Choroid plexus epithelial cell (primary cell): ENCODE results near the gene DNAH3.

ENCODE experiments used
- DNase-seq: peaks from one replicate; pipeline ENCODE4 v3.0.0-alpha.2; 2010; ENCODE audit warnings: low read depth
- H3K4me3 ChIP-seq: 2 replicates; pipeline ENCODE4 v1.5.1; 2011; ENCODE audit warnings: low read depth, mild to moderate bottlenecking, control low read depth, low read length, moderate library complexity
- TF ChIP-seq, protein P1 (sequence below): conservative IDR thresholded peaks from 2 replicates; pipeline ENCODE4 v1.5.1; 2011; ENCODE audit warnings: low read depth, mild to moderate bottlenecking, control low read depth, inconsistent platforms, low read length, moderate library complexity

DNAH3 gene

DNA sequence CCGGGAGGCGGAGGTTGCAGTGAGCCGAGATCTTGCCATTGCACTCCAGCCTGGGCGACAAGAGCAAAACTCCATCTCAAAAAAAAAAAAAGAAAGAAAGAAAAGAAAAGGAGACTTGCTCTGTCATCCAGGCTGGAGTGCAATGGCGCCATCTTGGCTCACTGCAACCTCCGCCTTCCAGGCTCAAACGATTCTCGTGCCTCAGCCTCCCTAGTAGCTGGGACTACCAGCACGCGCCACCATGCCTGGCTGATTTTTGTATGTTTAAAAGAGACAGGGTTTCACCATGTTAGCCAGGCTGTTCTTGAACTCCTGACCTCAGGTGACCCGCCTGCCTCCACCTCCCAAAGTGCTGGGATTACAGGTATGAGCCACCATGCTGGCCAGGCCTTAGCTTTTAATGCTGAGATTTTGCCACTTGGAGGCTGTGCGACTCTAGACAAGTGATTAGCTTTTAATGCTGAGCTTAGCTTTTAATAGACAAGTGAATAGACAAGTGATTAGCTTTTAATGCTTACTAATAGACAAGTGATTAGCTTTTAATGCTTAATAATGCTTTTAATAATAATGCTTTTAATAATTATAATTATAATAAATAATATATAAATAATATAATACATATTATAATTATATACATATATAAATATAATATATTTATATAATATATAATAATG, 17.4 kb upstream of the DNAH3 start:
- TF ChIP-seq, protein P1, sequence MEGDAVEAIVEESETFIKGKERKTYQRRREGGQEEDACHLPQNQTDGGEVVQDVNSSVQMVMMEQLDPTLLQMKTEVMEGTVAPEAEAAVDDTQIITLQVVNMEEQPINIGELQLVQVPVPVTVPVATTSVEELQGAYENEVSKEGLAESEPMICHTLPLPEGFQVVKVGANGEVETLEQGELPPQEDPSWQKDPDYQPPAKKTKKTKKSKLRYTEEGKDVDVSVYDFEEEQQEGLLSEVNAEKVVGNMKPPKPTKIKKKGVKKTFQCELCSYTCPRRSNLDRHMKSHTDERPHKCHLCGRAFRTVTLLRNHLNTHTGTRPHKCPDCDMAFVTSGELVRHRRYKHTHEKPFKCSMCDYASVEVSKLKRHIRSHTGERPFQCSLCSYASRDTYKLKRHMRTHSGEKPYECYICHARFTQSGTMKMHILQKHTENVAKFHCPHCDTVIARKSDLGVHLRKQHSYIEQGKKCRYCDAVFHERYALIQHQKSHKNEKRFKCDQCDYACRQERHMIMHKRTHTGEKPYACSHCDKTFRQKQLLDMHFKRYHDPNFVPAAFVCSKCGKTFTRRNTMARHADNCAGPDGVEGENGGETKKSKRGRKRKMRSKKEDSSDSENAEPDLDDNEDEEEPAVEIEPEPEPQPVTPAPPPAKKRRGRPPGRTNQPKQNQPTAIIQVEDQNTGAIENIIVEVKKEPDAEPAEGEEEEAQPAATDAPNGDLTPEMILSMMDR, result no peak
- DNase-seq, result no peak
- H3K4me3 ChIP-seq, result no peak overlapping the region

DNA sequence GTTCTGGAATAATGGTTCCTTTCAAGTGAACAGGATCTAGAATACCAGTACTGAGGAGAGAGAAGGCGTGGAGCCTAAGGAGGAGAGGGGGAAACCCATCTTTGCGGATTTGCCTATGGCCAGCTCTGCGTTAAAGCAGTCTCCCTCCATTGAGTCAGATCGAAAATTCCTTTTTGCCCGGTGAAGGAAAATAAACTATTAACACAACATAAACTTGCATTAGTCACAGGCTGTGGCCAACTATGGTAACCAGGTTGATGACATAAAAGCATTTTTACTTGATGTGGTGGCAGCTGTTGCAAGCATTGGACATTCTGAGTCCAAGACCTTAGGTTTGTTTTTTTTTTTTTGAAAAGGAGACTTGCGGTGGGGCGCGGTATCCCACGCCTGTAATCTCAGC, 16.7 kb upstream of the DNAH3 start:
- TF ChIP-seq, protein P1, result no peak
- H3K4me3 ChIP-seq, result no peak overlapping the region
- DNase-seq, result peak; percentile 90

DNA sequence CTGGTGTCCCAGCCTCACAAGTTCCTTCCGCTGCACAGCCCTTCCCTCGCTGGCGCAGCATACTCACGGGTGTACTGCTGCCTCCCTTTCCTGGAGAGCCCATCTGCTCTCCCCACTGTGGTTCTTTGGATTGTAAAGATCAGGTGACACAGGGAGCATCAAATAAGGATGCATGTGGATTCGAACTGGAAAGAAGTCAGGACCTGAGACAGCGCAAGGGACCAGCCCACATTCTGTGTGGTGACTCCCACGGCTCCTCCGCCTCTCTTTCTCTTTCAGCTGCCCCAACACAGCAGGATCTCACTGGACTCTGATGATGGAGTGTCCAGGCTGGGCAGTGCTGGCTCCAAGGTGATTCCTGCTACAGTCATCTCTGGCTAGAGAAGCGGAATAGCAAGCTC, 15.9 kb upstream of the DNAH3 start:
- DNase-seq, result peak; percentile 38
- TF ChIP-seq, protein P1, result no peak
- H3K4me3 ChIP-seq, result no peak overlapping the region

DNA sequence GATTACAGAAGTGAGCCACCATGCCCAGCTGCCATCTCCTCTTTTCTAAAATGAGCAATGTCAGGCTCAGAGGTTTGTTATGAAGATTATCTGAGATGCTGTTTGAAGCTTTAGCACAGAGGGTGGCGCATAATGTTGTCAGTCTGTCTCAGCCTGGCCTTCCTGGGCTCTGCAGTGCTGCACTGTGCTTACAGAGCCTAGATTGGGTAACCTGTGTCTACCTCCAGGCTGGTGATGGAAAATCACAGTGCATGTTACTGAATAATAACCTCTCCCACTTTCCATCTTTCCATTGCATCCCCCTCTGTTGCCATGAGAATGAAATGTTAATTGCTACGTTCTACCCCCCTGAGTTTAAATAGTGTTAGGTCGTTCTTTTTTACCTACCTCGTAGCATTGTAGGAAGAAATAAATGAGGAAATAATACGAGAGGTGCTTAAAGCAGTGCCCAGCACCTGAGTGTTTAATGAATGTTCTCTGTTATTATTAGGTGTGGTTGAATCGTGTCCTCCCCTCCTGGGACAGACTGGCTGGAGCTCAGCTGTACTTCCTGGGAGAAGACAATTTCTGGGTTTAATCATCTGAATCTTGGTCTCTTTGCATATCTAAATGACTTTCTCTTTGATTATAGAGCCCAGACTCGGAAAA, 14.0 kb upstream of the DNAH3 start:
- no peak overlapping the region for H3K4me3 ChIP-seq
- no peak for DNase-seq
- TF ChIP-seq, protein P1, result no peak

DNA sequence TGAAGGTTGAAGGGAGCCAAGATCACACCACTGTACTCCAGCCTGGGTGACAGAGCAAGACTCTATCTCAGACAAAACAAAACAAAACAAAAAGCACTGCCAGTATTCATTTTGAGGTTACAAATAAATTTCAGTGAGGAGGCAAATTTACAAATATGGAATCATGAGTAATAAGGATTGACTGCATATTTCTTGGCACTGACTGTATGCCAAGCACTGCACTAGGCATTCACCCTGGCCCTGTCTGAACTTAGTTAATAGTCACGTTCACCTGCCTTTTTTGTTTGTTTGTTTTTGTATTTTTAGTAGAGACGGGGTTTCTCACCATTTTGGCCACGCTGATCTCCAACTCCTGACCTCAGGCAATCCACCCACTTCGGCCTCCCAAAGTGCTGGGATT, 12.9 kb upstream of the DNAH3 start:
- no peak overlapping the region for H3K4me3 ChIP-seq
- TF ChIP-seq, protein P1, result no peak
- DNase-seq, result no peak

DNA sequence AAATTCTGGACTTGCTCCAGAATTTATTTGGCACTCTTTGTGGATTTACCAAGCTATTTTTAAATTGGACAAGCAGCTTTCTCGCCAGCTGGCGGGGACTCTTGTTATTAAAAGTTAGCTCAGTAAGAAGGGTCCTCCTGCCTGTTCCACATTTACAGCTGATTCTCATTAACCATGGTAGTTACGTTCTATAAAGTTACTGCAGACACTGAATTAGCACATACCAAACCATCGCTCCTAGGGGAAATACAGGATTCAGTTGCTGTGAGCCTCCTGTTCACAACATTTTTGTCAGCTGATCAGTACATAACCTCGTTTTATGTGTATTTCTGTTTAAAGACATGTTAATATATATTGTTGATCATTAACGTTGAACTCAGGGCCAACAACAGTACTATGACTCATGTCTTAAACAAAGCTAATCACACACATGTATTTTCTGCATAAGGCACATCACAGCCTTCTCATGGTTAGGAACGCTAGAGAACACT, 12.1 kb upstream of the DNAH3 start:
- DNase-seq, result no peak
- no peak overlapping the region for H3K4me3 ChIP-seq
- TF ChIP-seq, protein P1, result no peak

DNA sequence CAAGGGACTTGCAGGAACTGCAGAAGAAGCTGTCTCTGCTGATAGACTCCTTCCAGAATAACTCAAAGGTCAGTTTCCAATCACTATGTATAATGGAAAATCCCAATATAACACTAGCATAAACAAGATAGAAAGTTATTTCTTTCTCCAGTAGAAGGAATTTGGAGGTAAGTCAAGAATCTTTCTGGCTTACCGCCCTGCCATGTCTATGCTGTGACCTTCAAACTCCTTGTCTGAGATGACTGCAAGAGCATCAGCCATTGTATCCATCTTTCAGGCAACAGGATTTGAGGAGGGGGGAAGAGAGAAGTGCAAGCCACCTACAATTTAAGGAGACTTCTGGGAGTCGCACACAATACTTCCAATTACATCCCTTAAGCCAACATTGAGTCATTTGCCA, 10.6 kb upstream of the DNAH3 start:
- TF ChIP-seq, protein P1, result no peak

More for the DNA sequence above, 10.6 kb upstream of the DNAH3 start:
- H3K4me3 ChIP-seq, result no peak overlapping the region
- DNase-seq, result peak; percentile 27
